Measurements from ENCODE around the gene FBXO39. TPM values are rescaled to one million over a fixed set of nuclear protein-coding genes. Genes with fewer than 3 reads are reported as not detected.
"Not testable (repeated sequence)": the region's sequence is repeated elsewhere in the genome, so short reads cannot be mapped to it uniquely, and the experiment has no call there.

The FBXO39 gene
- total and polyA plus RNA-seq, 9 donors: 0.14 to 0.41 (median 0.20) TPM; not detected in 5

DNA sequence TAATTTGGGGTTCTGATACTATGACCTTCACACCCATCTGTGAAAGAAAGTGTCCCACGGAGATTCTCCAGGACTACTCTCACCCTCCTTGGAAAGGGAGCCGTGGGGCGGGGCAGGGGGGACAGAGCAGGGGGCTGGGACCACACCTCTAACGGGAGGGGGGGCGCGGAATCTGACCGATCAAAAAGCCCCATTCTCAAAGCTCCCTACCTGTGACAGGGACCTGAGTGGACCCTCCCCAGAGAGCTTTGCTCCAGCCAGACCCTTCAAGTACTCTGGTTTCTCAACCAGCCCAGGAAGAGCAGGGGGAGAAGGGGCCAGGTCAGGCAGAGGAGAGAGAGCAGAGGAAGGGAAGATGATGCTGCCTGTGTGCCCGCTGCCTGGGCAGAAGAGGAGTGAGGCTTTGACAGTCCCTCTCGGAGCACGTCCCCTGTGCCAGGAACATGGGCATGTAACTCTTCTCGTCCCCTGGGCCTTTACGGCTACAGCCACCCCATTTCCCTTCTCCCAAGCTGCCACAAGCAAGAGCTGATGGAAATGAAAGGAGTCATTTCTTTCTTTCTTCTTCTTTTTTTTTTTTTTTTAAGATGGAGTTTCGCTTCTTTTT lies 19.5 kb upstream of the FBXO39 start:
- H3K27ac ChIP-seq (ENCODE audit: low read length): peak overlapping the region; percentile 95
- peak overlapping the region; percentile 69 for H3K4me3 ChIP-seq (ENCODE audit: low read length)
- no peak for DNase-seq
- H3K4me1 ChIP-seq (ENCODE audit: control insufficient read depth, insufficient read depth, low read length): peaks cover 36% of the 10 kb centered on the region
- H3K9me3 ChIP-seq (replicated peaks; ENCODE audit: control insufficient read depth, low read depth, low read length): no peaks in the 10 kb centered on the region
- H3K36me3 ChIP-seq (ENCODE audit: control insufficient read depth, insufficient read depth, low read length): peaks cover 28% of the 10 kb centered on the region
- no peaks in the 10 kb centered on the region for H3K27me3 ChIP-seq (ENCODE audit: control insufficient read depth, insufficient read depth, low read length)
- 71% methylated on average over 4 of the region's 13 CpGs for WGBS (ENCODE audit: insufficient coverage)

DNA sequence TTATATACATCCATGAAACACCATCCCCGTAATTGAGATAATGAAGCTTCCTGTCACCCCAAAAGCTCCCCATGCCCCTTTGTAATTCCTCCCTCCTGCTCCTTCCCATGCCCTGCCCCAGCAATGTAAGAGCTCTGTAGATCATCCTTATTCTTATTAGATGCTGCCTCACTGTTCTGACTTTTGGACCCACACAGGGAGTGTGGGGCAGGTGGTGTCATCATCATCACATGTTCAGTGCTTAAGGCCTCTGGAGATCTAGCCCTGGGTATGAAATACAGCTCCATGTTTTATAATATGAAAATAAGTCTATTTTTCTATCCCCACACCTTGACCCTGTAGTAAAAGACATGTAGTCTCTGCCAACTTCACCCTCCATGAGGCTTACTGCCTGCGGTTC lies 18.3 kb upstream of the FBXO39 start:
- H3K27ac ChIP-seq (ENCODE audit: low read length): no peak overlapping the region
- DNase-seq: no peak
- peaks cover 35% of the 10 kb centered on the region for H3K36me3 ChIP-seq (ENCODE audit: control insufficient read depth, insufficient read depth, low read length)
- no peaks in the 10 kb centered on the region for H3K9me3 ChIP-seq (replicated peaks; ENCODE audit: control insufficient read depth, low read depth, low read length)
- H3K4me3 ChIP-seq (ENCODE audit: low read length): no peak overlapping the region
- H3K4me1 ChIP-seq (ENCODE audit: control insufficient read depth, insufficient read depth, low read length): peaks cover 28% of the 10 kb centered on the region
- WGBS (ENCODE audit: insufficient coverage): 100% methylated on average over 1 of the region's 2 CpGs
- H3K27me3 ChIP-seq (ENCODE audit: control insufficient read depth, insufficient read depth, low read length): no peaks in the 10 kb centered on the region

DNA sequence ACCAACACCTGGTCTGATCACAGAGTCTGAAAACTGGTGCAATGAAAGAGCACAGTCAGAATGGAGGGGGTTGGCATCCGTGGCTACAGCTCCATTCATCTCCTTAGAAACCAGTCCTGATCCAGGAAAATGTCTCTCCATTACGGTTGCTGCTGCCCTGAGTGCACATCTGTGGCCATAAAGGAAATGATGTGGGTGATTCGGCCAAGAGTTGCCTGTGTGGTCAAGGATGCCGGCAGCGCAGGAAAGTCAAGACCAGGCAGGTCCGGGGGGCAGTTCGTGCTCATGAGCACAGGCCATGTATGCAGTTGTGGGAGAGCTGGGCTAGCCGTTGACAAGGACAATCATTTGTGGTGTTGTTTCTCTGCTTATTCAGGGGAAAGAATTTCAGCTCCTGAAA lies 14.2 kb upstream of the FBXO39 start:
- WGBS (ENCODE audit: insufficient coverage): 70% methylated on average over 2 of the region's 8 CpGs

DNA sequence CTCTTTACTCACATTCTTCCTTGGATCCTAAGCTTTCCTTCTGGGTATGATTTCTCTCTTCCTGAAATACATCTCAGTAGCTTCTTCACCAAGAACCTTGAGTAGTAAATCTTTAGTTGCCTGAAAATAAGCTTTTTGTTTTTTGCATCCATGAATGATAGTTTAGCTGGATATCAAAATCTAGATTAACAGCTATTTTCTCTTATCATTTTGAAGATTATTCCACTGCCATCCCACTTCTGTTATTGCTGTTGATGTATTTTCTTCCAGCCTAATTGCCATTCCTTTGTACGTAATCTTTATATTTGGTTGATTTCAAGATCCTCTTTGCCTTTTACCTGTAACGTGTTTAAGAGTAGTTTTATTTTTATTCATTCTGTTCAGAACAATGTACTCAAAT lies 7.6 kb upstream of the FBXO39 start:
- Histone ChIP-seq H3K4me1 (ENCODE audit: control insufficient read depth, insufficient read depth, low read length) (no peaks in the 10 kb centered on the region), H3K27ac (ENCODE audit: low read length) (no peak overlapping the region), H3K4me3 (ENCODE audit: low read length) (no peak overlapping the region), H3K36me3 (ENCODE audit: control insufficient read depth, insufficient read depth, low read length) (peaks cover 55% of the 10 kb centered on the region), H3K9me3 (replicated peaks; ENCODE audit: control insufficient read depth, low read depth, low read length) (peaks cover 36% of the 10 kb centered on the region), H3K27me3 (ENCODE audit: control insufficient read depth, insufficient read depth, low read length) (no peaks in the 10 kb centered on the region)
- no CpG with 5 or more reads among the region's 2 CpGs for WGBS (ENCODE audit: insufficient coverage)
- DNase-seq: no peak

More for the DNA sequence above, 14.2 kb upstream of the FBXO39 start:
- DNase-seq: no peak
- peaks cover 7% of the 10 kb centered on the region for H3K4me1 ChIP-seq (ENCODE audit: control insufficient read depth, insufficient read depth, low read length)
- H3K27me3 ChIP-seq (ENCODE audit: control insufficient read depth, insufficient read depth, low read length): no peaks in the 10 kb centered on the region
- H3K36me3 ChIP-seq (ENCODE audit: control insufficient read depth, insufficient read depth, low read length): peaks cover 54% of the 10 kb centered on the region
- peaks cover 5% of the 10 kb centered on the region for H3K9me3 ChIP-seq (replicated peaks; ENCODE audit: control insufficient read depth, low read depth, low read length)
- no peak overlapping the region for H3K4me3 ChIP-seq (ENCODE audit: low read length)
- H3K27ac ChIP-seq (ENCODE audit: low read length): no peak overlapping the region

DNA sequence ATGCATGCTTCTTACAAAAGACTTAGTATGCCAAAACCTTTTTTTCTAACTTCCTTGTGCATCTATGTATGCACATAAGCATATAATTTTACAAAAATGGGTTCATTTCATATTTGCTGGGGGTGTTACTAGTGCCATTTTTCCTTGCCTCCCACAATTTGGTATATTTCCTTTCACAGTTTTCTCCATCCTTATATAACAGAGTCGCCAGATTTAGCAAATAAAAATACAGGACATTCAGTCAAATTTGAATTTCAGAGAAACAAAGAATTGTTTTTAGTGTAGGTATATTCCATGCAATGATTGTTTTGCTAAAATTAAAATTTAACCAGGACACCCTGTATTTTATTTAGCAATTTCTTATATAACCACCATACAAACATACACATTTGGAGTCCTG lies 4.0 kb upstream of the FBXO39 start:
- Histone ChIP-seq H3K4me1 (ENCODE audit: control insufficient read depth, insufficient read depth, low read length) (no peaks in the 10 kb centered on the region), H3K4me3 (ENCODE audit: low read length) (no peak overlapping the region), H3K27me3 (ENCODE audit: control insufficient read depth, insufficient read depth, low read length) (peaks cover 20% of the 10 kb centered on the region), H3K36me3 (ENCODE audit: control insufficient read depth, insufficient read depth, low read length) (peaks cover 37% of the 10 kb centered on the region), H3K27ac (ENCODE audit: low read length) (no peak overlapping the region), H3K9me3 (replicated peaks; ENCODE audit: control insufficient read depth, low read depth, low read length) (peaks cover 44% of the 10 kb centered on the region)
- DNase-seq: no peak
- no CpG with 5 or more reads among the region's 1 CpG for WGBS (ENCODE audit: insufficient coverage)

DNA sequence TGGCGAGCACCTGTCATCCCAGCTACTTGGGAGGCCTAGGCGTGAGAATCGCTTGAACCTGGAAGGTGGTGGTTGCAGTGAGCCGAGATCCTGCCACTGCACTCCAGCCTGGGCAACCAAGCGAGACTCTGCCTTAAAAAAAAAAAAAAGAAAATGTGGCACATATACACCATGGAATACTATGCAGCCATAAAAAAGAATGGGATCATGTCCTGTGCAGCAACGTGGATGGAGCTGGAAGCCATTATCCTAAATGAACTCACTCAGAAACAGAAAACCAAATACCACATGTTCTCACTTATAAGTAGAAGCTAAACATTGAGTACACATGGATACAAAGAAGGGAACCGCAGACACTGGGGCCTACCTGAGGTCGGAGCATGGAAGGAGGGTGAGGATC lies 1.1 kb upstream of the FBXO39 start:
- Histone ChIP-seq H3K9me3 (replicated peaks; ENCODE audit: control insufficient read depth, low read depth, low read length) (peaks cover 39% of the 10 kb centered on the region), H3K36me3 (ENCODE audit: control insufficient read depth, insufficient read depth, low read length) (peaks cover 28% of the 10 kb centered on the region), H3K27me3 (ENCODE audit: control insufficient read depth, insufficient read depth, low read length) (peaks cover 26% of the 10 kb centered on the region)
- DNase-seq; H3K4me1 ChIP-seq (ENCODE audit: control insufficient read depth, insufficient read depth, low read length); H3K27ac ChIP-seq (ENCODE audit: low read length); H3K4me3 ChIP-seq (ENCODE audit: low read length): not testable (repeated sequence)
- WGBS (ENCODE audit: insufficient coverage): 95% methylated on average over 3 of the region's 8 CpGs

DNA sequence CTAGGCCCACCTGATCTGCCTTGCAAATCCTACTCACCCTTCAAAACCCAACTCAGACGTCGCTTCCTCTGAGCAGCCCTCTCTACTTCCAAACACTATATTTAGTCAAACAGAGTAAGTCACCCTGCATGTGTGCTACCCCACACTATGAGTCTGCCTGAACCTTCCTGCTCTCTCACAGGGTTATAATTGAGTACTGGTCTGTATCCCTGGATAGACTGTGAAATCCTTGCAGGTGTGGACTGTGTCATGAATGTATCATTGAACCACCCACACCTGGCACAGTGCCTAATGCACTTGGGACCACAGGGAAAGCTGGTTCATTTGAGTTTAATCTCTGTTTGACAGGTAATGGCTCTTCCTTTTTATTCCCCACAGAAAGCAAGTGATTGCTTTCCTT lies 3.4 kb downstream of the FBXO39 start:
- peaks cover 33% of the 10 kb centered on the region for H3K27me3 ChIP-seq (ENCODE audit: control insufficient read depth, insufficient read depth, low read length)
- 100% methylated on average over 2 of the region's 2 CpGs for WGBS (ENCODE audit: insufficient coverage)
- no peak for DNase-seq
- no peaks in the 10 kb centered on the region for H3K4me1 ChIP-seq (ENCODE audit: control insufficient read depth, insufficient read depth, low read length)
- no peak overlapping the region for H3K4me3 ChIP-seq (ENCODE audit: low read length)
- H3K9me3 ChIP-seq (replicated peaks; ENCODE audit: control insufficient read depth, low read depth, low read length): peaks cover 35% of the 10 kb centered on the region
- no peaks in the 10 kb centered on the region for H3K36me3 ChIP-seq (ENCODE audit: control insufficient read depth, insufficient read depth, low read length)
- H3K27ac ChIP-seq (ENCODE audit: low read length): no peak overlapping the region

DNA sequence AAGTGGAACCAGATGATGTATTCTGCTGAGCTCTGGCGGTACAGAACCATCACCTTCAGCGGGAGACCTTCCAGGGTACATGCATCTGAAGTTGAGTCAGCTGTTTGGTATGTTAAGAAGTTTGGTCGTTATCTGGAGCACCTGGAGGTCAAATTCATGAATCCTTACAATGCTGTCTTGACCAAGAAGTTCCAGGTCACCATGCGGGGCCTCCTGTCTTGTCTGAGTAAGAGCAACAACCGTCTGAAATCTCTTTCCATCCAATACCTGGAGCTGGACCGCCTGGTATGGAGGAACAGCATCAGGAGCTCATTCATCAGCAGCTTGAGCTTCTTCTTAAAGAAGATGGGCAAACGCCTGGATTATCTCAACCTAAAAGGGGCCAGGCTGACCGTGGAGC lies 4.0 kb downstream of the FBXO39 start:
- Histone ChIP-seq H3K4me3 (ENCODE audit: low read length) (no peak overlapping the region), H3K27me3 (ENCODE audit: control insufficient read depth, insufficient read depth, low read length) (peaks cover 30% of the 10 kb centered on the region), H3K4me1 (ENCODE audit: control insufficient read depth, insufficient read depth, low read length) (no peaks in the 10 kb centered on the region), H3K27ac (ENCODE audit: low read length) (no peak overlapping the region), H3K9me3 (replicated peaks; ENCODE audit: control insufficient read depth, low read depth, low read length) (peaks cover 32% of the 10 kb centered on the region), H3K36me3 (ENCODE audit: control insufficient read depth, insufficient read depth, low read length) (no peaks in the 10 kb centered on the region)
- no peak for DNase-seq
- 87% methylated on average over 4 of the region's 8 CpGs for WGBS (ENCODE audit: insufficient coverage)

DNA sequence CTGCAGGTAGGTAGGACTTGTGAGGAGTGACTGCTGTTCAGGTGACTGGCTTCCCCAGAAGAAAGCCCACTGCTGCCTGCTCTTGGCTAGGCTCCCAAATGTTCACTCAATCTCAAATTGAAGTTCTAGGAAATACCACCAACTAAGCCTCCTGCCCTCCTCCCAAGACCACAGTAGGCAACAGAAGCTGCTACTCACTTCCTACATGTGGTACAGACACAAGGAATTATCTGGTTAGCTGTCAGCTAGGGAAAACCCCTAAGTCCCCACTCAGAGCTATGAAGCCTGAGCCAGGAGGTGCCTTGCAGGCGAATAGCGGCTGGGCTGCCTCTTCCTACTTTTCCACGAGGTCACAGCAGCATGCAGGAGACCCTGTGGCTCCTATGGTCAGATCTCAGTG lies 4.9 kb downstream of the FBXO39 start:
- no CpG with 5 or more reads among the region's 3 CpGs for WGBS (ENCODE audit: insufficient coverage)
- Histone ChIP-seq H3K27ac (ENCODE audit: low read length) (no peak overlapping the region), H3K9me3 (replicated peaks; ENCODE audit: control insufficient read depth, low read depth, low read length) (peaks cover 28% of the 10 kb centered on the region), H3K4me3 (ENCODE audit: low read length) (no peak overlapping the region), H3K27me3 (ENCODE audit: control insufficient read depth, insufficient read depth, low read length) (peaks cover 22% of the 10 kb centered on the region), H3K4me1 (ENCODE audit: control insufficient read depth, insufficient read depth, low read length) (no peaks in the 10 kb centered on the region), H3K36me3 (ENCODE audit: control insufficient read depth, insufficient read depth, low read length) (no peaks in the 10 kb centered on the region)
- no peak for DNase-seq

DNA sequence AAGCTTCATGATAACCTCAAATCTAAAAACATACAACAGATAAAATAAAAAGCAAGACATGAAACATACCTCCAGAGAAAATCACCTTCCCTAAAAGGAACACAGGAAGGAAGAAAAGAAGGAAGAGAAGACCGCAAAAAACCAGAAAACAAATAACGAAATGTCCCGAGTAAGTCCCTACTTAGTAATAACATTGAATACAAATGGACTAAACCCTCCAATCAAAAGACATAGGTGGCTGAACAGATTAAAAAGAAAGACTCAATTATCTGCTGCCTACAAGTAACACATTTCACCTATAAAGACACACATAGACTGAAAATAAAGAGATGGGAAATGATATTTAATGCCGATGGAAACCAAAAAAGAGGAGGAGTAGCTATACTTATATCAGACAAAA lies 6.2 kb downstream of the FBXO39 start:
- no peak overlapping the region for H3K27ac ChIP-seq (ENCODE audit: low read length)
- no peak overlapping the region for H3K4me3 ChIP-seq (ENCODE audit: low read length)
- H3K36me3 ChIP-seq (ENCODE audit: control insufficient read depth, insufficient read depth, low read length): no peaks in the 10 kb centered on the region
- H3K27me3 ChIP-seq (ENCODE audit: control insufficient read depth, insufficient read depth, low read length): peaks cover 14% of the 10 kb centered on the region
- DNase-seq: no peak
- peaks cover 23% of the 10 kb centered on the region for H3K9me3 ChIP-seq (replicated peaks; ENCODE audit: control insufficient read depth, low read depth, low read length)
- no peaks in the 10 kb centered on the region for H3K4me1 ChIP-seq (ENCODE audit: control insufficient read depth, insufficient read depth, low read length)
- WGBS (ENCODE audit: insufficient coverage): no CpG with 5 or more reads among the region's 4 CpGs

DNA sequence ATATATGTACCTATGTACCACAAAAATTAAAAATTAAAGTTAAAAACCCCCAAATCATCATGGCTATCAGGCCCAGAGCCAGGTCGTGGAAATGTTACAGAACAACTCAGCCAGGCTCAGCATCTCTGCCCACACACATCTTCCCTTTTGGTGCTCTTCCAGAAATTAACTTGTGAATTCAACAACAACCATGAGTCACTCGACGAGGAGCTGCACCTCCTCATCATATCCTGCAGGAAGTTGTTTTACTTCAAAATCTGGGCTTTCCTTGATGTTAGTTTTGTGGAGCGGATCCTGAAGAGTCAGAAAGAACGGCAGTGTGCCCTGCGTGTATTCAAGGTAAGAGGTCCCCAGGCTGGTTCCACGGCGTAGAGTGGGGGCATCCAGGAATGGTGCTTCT lies 10.6 kb downstream of the FBXO39 start:
- no peaks in the 10 kb centered on the region for H3K4me1 ChIP-seq (ENCODE audit: control insufficient read depth, insufficient read depth, low read length)
- peaks cover 4% of the 10 kb centered on the region for H3K27me3 ChIP-seq (ENCODE audit: control insufficient read depth, insufficient read depth, low read length)
- no peak for DNase-seq
- H3K36me3 ChIP-seq (ENCODE audit: control insufficient read depth, insufficient read depth, low read length): no peaks in the 10 kb centered on the region
- H3K27ac ChIP-seq (ENCODE audit: low read length): no peak overlapping the region
- 84% methylated on average over 5 of the region's 8 CpGs for WGBS (ENCODE audit: insufficient coverage)
- H3K4me3 ChIP-seq (ENCODE audit: low read length): no peak overlapping the region
- no peaks in the 10 kb centered on the region for H3K9me3 ChIP-seq (replicated peaks; ENCODE audit: control insufficient read depth, low read depth, low read length)

Measured in muscle of leg (tissue), 11 donors.